ENCODE measurements around the gene CHRNB4.

CHRNB4 gene

DNA sequence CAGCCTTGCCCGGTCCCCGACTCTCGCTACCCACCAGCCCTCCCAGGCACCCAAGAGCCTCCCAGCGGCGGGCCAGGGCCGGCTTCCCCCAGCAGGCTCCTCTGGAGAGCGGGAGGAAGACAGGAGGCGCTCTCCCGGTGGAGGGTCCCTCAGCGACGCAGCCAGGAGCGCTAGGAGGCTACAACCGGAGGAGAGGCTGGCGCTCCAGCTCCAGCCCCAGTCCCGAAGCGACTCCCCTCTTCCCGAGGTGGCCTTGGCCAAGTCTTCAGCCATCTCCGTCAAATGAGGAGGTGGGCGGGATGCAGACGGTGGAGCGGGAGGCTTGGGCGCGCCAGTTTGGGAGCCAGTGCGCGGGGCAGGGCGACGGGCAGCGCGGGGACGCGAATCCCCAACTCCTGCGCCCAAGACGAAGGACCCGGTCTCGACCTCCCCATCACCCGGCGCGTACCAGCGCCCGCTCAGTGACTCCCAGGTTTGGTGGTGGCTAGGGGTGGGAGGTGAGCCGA is 20.9 kb downstream of the CHRNB4 start:
- DNase-seq (ENCODE audit: insufficient read length, low spot score) (peak; percentile 50), FAIRE-seq (no peak)
- TF ChIP-seq, protein P1, sequence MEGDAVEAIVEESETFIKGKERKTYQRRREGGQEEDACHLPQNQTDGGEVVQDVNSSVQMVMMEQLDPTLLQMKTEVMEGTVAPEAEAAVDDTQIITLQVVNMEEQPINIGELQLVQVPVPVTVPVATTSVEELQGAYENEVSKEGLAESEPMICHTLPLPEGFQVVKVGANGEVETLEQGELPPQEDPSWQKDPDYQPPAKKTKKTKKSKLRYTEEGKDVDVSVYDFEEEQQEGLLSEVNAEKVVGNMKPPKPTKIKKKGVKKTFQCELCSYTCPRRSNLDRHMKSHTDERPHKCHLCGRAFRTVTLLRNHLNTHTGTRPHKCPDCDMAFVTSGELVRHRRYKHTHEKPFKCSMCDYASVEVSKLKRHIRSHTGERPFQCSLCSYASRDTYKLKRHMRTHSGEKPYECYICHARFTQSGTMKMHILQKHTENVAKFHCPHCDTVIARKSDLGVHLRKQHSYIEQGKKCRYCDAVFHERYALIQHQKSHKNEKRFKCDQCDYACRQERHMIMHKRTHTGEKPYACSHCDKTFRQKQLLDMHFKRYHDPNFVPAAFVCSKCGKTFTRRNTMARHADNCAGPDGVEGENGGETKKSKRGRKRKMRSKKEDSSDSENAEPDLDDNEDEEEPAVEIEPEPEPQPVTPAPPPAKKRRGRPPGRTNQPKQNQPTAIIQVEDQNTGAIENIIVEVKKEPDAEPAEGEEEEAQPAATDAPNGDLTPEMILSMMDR (IDR thresholded peaks at IDR 0.05; ENCODE audit: insufficient read depth, missing control alignments), result peak; percentile 41

DNA sequence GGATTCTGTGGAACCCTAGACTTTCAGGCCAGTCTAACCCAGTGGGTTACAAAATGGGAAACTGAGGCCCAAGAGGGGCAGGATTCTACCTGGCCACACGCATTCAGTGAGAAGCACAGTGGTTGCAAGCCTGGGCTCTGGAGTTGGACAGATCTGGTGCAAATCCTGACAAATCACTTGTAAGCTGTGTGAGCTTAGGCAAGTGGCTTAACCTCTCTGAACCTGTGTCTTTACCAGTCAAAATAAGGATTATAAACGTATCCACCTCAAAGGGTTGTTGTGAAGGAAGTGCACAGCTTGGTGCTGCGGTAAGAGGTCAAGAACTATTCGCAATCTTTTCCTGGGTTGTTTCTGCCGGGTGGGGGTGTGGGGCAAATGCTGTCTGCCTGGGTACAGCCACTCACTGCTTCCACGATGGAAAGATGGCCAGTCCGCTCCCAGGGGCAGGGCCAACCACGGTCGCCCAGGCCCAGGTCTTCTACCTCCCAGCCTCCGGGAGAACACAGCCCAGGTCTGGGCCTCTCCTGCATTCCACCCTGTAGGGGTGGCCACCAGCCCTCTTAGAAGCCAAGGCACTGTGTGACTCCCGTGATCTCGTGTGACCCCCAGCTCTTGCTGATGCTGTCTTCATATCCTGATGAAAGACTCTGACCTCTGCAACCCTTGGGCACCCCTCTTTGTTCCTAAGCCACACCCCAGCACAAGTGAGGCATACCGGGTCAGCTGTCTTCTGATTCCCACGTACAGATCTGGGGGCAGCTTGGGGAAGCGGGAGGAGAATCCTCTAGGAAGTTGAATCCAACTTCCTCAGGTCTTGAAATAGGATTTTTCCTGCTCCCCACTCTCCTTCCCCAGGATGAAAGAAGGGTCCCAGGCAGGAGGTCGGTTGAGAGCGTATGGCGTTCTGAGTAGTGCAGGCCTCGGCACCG is 21.7 kb downstream of the CHRNB4 start:
- DNase-seq (ENCODE audit: insufficient read length, low spot score), result no peak
- no peak for FAIRE-seq

DNA sequence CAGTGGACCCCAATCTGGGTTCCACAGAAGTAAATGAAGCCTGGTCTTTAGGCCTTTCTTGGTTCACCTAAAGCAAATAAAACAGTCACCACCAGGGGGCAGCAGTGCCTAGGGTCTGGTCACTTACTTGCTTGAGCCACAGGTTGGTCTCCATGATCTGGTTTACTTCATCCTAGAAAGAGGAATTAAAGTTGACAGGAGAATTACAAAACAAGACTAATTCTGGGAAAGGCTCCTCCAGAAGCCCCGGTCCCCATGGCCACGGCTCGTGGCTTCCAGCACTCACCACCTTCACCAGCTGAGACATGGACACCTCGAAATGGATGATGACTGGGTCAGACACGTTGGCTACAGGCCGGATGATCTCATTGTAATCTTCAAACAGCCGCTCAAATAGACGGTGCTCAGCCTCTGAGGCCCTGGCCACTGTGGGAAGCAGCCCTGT is 22.5 kb downstream of the CHRNB4 start:
- peak; percentile 44 for FAIRE-seq
- TF ChIP-seq, protein P1 (IDR thresholded peaks at IDR 0.05; ENCODE audit: insufficient read depth, missing control alignments), result peak; percentile 89
- peak; percentile 86 for DNase-seq (ENCODE audit: insufficient read length, low spot score)

More for the DNA sequence above, 21.7 kb downstream of the CHRNB4 start:
- TF ChIP-seq, protein P1 (IDR thresholded peaks at IDR 0.05; ENCODE audit: insufficient read depth, missing control alignments), result no peak

DNA sequence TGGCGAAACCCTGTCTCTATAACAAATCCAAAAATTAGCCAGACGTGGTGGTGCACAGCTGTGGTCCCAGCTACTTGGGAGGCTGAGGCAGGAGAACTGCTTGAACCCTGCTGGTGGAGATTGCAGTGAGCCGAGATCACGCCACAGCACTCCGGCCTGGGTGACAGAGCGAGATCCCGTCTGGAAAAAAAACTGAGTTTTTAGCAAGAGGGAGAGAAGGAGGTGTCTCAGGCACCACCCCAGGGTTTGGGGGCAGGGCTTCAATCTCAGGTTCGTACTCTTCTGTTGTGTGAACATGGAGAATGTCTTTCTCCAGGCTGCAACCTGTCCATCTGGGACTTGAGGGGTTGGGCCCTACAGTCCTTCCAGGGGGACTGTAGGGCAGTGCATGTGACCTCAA is 22.9 kb downstream of the CHRNB4 start:
- DNase-seq (ENCODE audit: insufficient read length, low spot score) (no peak), FAIRE-seq (no peak)
- TF ChIP-seq, protein P1 (IDR thresholded peaks at IDR 0.05; ENCODE audit: insufficient read depth, missing control alignments), result no peak

DNA sequence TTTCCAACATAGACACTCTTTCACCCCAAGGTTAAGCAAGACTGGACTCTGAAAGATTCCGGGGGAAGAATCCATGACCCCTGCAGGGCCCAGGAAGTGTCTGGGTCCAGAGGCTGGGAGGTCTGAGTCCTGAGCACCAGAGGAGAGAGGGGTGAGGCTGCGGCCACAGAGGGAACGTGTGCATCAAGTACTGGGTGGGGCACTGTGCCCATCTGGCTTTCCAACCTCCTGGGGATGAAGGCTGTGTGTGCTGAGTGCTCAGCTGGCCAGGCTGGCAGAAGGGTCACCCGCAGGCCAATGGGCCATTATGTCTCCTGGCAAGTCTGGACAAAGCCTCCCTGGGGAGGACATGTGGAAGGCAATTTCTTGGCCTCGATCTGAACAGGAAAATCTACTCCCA is 23.5 kb downstream of the CHRNB4 start:
- DNase-seq (ENCODE audit: insufficient read length, low spot score), result no peak

DNA sequence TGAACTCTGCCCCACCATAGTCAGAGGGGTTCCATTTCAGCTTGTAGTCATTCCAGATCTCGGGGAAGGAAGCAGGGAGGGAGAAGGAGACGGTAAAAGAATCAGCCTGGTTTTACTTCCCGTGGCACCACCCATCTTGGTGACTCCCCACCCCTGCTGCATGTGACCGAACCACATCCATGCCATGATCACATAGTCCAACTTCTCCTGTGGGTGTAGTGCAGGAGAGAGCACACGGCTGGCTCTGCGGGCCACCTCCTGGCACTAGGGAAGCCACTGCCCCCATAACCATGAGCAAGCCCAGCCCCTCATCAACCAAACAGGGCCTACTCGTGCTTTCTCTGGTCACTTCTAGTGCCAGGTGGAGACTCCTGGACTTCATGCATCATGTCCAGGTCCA is 23.9 kb downstream of the CHRNB4 start:
- TF ChIP-seq, protein P1 (IDR thresholded peaks at IDR 0.05; ENCODE audit: insufficient read depth, missing control alignments), result no peak
- no peak for DNase-seq (ENCODE audit: insufficient read length, low spot score)
- no peak for FAIRE-seq

More for the DNA sequence above, 23.5 kb downstream of the CHRNB4 start:
- FAIRE-seq, result no peak
- TF ChIP-seq, protein P1 (IDR thresholded peaks at IDR 0.05; ENCODE audit: insufficient read depth, missing control alignments), result no peak

DNA sequence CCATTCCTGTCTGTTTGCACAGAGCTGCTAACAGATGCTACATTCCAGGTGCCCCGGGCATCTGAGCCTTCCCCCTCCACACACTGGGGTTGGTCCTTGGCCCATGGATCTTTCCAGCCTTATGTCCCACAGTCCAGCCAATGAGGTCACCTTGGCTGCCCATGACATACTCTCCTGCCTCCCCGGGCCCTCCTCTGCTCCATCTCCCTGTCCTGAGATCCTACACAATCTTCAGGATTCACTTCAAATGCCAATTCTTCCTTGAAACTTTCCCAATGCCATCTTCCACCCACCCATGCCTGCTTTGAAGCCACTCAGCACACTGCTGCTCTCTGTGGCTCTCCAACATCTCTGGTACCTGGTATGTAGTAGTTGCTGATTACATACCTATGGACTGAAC is 24.5 kb downstream of the CHRNB4 start:
- DNase-seq (ENCODE audit: insufficient read length, low spot score), result no peak
- no peak for FAIRE-seq
- TF ChIP-seq, protein P1 (IDR thresholded peaks at IDR 0.05; ENCODE audit: insufficient read depth, missing control alignments), result no peak
